ENCODE results near the gene NQO2.

DNA sequence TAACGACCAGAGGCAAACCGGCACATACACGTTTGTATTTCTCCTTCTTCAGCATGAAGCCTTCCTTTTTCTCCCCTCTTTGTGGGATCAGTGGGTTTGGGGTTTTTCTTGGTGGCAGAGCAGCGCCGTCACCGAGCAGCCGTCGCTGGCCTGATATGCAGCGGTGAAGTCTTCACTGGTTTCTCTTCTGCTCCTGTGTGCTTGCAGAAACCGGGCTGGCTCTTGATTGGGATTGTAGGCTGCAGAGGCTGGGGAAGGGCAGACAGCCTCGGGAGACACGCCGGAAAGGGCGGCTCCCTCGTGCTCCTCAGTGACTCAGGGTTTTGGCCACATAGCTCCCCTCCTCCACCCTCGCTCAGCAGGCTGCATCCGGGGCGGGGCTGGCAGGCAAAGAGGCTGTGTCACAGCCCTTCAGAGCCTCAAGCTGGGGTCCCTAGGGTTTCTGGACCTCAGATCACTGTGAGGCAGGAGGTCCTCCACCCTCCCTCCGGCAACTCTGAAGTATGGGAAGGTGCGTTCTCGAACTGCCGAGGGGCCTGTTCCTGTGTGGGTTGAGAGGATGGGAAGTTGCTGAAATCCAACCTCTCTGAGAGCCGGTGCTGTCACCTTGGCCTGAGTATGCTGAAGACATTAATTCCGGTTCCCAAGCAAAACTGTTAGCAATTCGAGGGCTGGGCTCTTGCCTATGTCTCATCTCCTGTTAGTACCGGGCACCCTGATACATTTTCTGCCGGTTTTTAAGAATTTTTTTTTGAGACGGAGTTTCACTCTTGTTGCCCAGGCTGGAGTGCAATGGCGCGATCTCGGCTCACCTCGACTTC is 24.2 kb downstream of the NQO2 start:
- TF ChIP-seq, protein P1, sequence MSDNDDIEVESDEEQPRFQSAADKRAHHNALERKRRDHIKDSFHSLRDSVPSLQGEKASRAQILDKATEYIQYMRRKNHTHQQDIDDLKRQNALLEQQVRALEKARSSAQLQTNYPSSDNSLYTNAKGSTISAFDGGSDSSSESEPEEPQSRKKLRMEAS (IDR thresholded peaks at IDR 0.05; ENCODE audit: low read depth, low read length): peak; percentile 95
- TF ChIP-seq, protein P2, sequence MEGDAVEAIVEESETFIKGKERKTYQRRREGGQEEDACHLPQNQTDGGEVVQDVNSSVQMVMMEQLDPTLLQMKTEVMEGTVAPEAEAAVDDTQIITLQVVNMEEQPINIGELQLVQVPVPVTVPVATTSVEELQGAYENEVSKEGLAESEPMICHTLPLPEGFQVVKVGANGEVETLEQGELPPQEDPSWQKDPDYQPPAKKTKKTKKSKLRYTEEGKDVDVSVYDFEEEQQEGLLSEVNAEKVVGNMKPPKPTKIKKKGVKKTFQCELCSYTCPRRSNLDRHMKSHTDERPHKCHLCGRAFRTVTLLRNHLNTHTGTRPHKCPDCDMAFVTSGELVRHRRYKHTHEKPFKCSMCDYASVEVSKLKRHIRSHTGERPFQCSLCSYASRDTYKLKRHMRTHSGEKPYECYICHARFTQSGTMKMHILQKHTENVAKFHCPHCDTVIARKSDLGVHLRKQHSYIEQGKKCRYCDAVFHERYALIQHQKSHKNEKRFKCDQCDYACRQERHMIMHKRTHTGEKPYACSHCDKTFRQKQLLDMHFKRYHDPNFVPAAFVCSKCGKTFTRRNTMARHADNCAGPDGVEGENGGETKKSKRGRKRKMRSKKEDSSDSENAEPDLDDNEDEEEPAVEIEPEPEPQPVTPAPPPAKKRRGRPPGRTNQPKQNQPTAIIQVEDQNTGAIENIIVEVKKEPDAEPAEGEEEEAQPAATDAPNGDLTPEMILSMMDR (IDR thresholded peaks at IDR 0.05; ENCODE audit: low read depth, low read length): no peak
- TF ChIP-seq POLR2A (IDR thresholded peaks at IDR 0.05; ENCODE audit: extremely low read depth, insufficient read length): peak; percentile 59
- peak; percentile 97 for TF ChIP-seq MYC (IDR thresholded peaks at IDR 0.05; ENCODE audit: low read depth, low read length)
